Fibroblast of skin of abdomen (primary cell): ENCODE measurements around the gene JCAD.

Experiments
- DNase-seq: peaks from one replicate; pipeline ENCODE4 v3.0.0-alpha.2; 2013

The JCAD gene

GRCh38 chr10:30074090-30074489 lies 14.7 kb upstream of the JCAD start:
- DNase-seq: no peak

DNA sequence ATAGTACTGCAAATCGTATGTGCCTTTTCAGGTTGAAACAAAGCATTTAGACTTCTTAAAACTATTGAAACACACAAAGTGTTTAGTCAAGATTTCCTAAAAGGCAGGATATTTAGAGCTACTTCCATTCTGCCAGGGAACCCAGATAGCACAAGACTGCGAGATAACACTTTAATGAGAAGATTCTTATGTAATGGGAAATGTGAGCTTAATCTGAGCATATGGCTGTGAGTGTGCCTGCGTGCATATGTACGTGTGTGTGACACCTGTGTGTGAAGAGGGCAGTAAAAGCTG lies 14.3 kb upstream of the JCAD start:
- DNase-seq: no peak

DNA sequence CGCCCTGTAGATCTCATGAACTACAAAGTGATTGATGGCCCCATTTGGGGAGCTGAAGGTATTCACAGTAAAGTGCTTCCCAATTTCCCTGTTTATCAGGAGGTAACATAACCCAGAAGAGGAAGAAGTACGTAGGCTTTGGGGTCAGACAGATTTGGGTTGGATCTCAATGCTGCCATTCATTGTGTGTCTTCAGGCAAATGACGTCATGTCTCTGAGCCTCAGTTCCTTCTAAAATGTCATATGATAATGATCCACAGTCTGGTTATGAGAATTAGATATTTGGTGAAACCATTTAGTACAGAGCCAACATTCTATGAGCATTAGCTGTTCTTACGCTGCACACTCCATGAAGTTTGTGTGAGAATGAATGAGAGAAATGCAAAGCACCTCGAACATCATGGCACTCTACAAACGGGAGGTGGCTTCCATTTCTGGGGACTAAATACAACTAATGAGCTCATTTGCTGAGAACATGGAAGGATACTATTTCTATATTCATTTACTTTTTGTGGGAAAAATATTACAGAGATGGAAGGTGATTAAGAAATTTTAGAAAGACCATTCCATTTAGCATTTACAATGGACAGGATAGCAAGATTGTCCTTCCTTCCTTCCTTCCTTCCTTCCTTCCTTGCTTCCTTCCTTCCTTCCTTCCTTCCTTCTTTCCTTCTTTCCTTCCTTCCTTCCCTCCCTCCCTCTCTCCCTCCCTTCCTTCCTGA lies 13.8 kb upstream of the JCAD start:
- DNase-seq: no peak

GRCh38 chr10:30072068-30072467 lies 12.7 kb upstream of the JCAD start:
- no peak for DNase-seq

- DNase-seq: peak; percentile 90
Observed at GRCh38 chr10:30070001-30070685, 10.8 kb upstream of the JCAD start.

DNA sequence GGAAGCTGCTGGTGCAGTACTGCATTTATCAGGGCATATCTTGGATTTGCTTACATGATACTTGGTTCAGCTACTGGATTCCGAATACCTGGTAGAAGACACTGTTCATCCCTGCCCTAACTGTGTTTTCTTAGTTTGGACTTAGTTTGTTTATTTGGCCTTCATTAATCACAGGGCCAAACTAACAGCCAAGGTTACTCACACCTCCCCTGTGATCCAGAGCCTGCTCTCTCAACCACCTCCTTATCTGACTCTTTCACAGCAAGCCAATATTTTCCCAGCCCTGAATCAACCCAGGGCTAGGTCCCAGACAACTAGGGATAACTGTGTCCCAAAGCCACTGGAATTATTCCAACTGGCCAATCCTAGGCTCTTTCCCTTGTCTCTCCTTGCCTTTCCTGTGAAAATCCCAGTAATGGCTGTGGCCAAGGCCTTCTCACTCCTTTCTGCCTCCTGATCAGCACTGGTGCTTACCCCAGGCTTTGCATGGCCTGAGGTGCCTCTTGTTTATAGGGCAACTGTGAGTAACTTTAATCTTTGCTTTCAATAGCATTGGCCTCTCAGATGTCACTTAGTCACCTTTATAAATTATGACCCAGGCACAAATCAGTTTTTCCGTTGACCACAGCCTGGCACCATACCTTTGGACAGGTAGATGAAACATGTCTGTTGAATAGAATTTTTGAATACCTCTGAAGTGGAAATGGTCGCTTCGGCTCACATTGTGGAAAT lies 9.3 kb upstream of the JCAD start:
- DNase-seq: no peak

DNA sequence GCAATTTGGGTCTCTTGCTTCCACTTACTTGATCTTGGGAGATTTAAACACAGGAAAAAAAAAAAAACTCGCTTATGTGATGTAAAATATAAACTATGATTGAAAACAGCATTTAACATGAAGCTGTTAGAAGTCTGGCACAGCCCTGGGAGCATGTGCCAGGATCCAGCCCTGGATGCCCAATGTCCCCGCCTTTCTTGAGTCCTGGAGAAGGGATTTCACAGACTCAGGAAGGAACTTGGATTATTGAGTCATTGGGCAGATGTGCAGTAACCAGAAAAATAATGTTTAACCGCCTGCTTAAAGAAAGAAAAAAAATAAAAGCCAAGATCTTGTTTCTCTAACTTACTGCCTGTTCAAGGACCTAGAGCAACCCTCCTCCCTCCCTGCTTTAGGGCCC lies 3.7 kb upstream of the JCAD start:
- DNase-seq: peak; percentile 89

DNA sequence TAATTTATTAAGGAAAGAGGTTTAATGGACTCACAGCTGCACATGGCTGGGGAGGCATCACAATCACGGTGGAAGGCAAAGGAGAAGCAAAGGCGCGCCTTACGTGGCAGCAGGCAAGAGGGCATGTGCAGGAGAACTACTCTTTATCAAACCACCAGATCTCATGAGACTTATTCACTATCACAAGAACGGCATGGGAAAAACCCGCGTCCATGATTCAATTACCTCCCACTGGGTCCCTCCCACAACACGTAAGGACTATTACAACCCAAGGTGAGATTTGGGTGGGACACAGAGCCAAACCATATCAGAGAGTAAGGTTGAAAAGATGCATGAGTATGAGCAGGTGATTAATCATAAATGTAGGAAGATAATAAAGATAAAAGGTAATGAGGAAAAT lies 3.2 kb upstream of the JCAD start:
- no peak for DNase-seq

DNA sequence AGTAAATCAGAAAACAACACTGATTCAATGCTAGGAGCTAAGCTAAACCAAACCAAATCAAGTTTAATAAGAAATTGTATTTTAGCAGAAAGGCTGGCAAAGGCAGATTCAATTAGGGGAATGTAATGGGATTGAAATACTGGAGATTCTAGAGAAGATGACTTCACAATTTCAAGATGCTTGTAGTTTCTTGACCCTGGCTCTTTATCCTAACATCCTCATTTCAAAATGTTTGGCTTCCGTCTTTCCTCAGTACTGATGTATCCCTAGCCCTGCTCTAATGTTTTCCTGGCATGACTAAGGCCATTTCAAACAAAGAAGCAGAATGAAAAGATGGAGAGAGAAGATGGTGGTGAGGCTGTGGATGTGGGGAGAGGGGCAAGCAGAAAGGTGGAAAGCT lies 2.7 kb upstream of the JCAD start:
- DNase-seq: peak; percentile 94

DNA sequence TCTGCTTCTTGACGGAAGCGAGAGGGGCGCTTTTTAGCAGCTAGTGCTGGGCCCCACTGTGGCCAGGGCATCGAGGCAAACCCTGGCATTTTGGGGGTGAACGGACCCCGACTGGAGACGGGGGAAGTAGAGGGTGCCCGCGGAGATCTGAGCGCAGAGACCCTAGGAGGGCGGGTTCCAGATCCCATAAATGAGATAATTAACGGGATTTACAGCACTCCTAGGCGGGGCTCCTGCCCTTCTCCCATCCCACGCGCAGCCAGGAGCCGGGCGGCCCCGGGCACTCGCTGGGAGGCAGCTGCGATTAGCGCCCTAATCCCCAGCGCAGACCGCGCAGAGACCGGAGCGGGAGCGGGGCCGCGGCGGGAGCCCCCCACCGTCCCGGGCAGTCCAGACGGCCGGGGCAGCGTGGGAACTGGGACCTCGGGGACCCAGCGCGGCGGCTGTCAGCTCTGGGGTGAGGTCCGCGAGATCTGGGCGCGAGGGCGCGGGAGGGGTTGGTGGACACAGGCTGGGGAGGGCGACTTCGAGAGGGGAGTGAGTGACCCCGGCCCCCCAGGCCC lies 735 bp downstream of the JCAD start:
- no peak for DNase-seq

DNA sequence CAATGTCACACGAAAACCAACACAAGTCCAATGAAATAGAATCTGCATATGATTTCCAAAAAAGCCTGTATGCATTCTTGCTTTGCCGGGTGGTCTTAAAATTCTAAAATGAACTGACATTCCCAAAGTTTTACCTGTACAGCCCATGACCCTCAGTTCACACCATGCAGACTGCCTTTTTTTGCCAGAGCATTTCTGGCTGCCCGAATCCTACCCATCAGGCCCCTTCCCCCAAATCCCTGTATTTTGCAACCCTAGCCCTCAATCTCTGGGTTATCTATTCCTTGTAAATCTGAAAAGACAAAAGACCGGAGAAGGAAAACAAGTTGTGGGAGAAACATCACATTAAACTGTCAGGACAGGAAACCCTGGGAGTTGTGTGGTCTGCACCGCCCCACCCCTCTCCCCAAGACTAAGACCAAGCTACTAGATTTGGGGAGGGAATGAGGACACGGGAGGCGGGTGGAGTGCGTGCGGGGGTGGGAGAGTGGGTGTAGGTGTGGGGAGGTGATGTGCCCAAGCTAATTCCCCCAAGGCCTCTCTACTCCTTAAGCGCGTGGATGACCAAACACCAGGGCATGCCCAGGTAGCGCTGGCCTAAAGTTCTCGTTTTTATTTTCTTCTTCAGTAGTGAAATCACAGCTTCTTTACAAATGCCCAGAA lies 1.4 kb downstream of the JCAD start:
- DNase-seq: no peak

GRCh38 chr10:30057421-30057841 lies 2.0 kb downstream of the JCAD start:
- DNase-seq: no peak

DNA sequence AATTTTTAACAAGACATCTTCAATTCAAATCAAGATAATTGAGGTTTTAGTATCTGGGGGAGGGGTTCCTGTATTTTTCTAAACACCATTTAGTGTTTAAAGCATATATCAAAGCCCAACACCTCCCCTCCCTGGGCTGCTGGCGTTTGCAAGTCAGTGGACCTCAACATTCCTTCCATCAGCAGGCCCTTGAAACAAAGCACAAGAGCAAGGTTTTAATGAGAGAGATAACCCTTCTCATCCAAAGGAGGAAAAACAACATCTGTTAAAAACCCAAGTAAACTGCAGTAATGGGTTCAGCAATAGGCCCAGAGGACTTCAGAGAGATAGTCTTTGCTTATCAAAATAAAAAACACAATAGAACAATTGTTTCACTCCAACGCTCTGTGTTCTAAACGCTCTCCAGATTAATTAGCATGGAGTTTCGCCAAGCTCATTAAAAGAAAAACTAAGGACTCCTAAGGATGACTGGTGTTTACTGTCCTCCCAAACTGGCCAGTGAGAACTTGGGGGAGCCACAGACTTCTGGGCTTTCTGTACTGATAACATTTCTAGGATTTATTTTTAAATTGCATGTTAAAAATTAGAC lies 2.5 kb downstream of the JCAD start:
- no peak for DNase-seq

GRCh38 chr10:30056281-30056680 lies 3.1 kb downstream of the JCAD start:
- no peak for DNase-seq

DNA sequence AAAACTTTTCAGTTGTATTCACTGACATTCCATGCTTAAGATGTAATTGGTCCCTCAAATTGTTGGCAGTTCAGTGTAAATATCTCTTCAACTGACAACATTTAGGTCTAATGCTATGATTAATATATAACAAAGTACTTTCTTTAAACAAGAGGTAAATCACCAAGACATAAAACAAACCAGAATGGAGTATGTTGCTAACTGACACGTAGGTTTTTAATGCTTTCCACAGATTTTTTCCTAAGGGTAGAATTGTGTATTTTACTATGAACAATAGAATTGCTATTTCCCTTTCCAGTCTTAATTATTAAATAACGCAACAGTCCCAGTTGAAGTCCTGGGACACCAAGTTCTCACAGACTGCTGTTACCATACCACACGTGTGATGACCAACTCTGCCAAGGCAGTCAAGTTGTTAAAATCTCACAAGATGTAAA lies 4.1 kb downstream of the JCAD start:
- DNase-seq: peak; percentile 75

- no peak for DNase-seq
Observed at GRCh38 chr10:30052062-30052461, 7.3 kb downstream of the JCAD start.

DNA sequence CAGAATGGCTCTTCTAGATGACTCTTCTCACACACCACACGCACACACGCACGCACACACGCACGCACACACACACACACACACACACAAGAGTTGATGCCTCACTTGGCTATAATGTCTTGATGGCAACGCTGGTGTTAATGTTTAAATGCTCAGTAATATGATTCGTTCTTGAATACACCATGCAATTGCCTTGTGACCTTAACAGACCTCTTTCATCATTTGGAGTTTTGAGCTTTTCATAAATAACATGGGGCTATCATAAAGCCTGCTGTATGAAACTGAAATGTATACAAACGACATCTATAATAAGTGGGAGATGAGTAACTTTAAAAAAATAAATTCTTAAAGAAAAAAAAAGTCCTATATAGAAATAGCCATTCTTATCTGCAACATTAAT lies 8.2 kb downstream of the JCAD start:
- DNase-seq: no peak

DNA sequence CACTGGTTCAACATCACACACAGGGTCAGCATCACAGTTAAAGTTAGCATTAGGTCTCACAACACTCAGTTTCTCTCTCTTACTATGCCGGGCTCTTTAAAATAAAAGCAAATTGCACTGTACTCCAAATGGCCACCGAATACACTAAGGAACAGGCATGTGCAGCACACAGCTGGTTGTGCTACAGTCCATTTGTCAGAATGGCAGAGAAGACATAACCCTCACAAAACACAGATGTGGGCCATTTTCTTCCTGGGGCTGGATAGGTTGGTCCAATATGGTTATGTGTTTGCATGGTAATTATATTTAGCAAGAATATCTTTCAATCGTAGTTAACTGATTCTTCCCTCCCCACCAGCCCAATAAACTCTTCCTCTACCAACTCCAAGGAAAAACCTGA lies 9.0 kb downstream of the JCAD start:
- DNase-seq: no peak

DNA sequence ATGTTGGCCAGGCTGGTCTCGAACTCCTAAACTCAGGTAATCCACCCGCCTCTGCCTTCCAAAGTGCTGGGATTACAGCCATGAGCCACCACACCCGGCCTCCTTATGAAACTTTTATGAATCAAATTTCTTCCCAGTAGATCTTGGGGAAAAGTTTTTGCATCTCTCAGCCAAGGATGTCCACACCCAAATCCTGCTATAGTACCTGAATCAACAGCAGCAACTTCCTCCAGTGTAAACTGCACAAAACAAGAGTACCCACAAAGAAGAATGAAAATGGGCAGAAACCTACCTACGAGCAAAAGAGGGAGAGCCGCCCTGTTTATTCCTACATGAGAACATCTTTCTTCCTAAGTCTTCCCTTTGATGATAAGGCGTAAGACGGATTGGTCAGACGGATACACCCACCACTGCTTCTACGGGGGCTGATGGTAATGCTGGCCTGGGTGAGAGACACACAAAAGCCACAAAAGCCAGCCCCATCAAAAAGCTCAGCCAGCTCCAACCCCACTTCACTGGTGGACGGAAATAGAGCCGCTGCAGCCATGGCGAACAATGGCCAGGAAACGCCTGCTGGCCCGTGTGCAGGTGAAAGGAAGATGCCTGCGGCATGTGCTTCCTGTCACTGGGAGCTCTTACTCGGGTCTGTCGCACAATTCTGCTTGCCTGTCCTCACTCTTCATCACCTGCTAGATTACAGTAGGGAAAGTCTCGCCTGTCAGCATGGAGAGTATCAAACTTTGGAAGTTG lies 10.4 kb downstream of the JCAD start:
- DNase-seq: no peak

DNA sequence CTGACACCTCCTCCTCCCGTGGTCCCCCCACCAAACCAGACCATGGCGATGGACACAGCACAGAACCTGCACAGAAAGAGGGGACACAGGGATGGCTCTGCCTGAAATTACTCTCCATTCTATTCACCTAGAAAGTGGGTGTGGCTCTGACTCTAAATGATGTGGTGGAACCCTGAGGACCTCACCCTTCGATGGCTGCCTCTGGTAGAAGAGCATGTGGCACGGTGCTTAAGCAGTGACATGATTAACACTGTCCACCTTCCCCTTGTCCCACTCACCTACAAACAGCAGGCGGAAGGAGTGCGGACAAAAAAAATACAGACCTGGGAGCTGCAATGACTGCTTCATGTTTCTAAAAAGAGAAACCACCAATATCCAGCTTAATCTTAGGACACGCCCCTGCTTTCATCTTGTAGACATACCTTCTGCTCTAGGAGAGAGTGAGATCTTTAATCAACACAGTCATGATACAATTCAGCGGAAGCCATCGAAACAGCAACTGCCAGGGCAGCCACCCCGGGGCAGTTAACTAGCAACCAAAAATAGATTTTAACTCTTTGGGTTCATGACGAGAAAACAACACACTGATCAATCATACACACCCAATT lies 11.4 kb downstream of the JCAD start:
- DNase-seq: no peak

GRCh38 chr10:30047430-30047829 lies 12.0 kb downstream of the JCAD start:
- no peak for DNase-seq
